ENCODE data around the gene SEC14L6.

Gene SEC14L6

GRCh38 chr22:30514252-30514651, 32.3 kb downstream of the SEC14L6 start:
- H3K27me3 ChIP-seq (ENCODE audit: control insufficient read depth in 1 of 2, insufficient read depth in 2 of 2, low read length in 2 of 2), result no peaks in the 10 kb centered on the region

GRCh38 chr22:30513462-30513861, 33.1 kb downstream of the SEC14L6 start:
- no peaks in the 10 kb centered on the region for H3K36me3 ChIP-seq (ENCODE audit: control insufficient read depth in 2 of 2, insufficient read depth in 2 of 2, low read length in 2 of 2)
- no peaks in the 10 kb centered on the region for H3K4me1 ChIP-seq (ENCODE audit: control insufficient read depth, insufficient read depth, low read length)
- no peak overlapping the region for H3K27ac ChIP-seq (ENCODE audit: low read length)
- peaks cover 0 to 6% of the 10 kb centered on the region in 2 donors for H3K9me3 ChIP-seq (ENCODE audit: control insufficient read depth in 2 of 2, low read length in 2 of 2)
- no peak overlapping the region for H3K4me3 ChIP-seq (ENCODE audit: low read length in 2 of 2)
- no peaks in the 10 kb centered on the region for H3K27me3 ChIP-seq (ENCODE audit: control insufficient read depth in 1 of 2, insufficient read depth in 2 of 2, low read length in 2 of 2)
- H3K9ac ChIP-seq (ENCODE audit: low read length in 2 of 2), result no peak overlapping the region

More at GRCh38 chr22:30514252-30514651, 32.3 kb downstream of the SEC14L6 start:
- Histone ChIP-seq H3K4me1 (ENCODE audit: control insufficient read depth, insufficient read depth, low read length) (no peaks in the 10 kb centered on the region), H3K27ac (ENCODE audit: low read length) (no peak overlapping the region), H3K36me3 (ENCODE audit: control insufficient read depth in 2 of 2, insufficient read depth in 2 of 2, low read length in 2 of 2) (no peaks in the 10 kb centered on the region), H3K9me3 (ENCODE audit: control insufficient read depth in 2 of 2, low read length in 2 of 2) (peaks cover 0 to 6% of the 10 kb centered on the region in 2 donors), H3K4me3 (ENCODE audit: low read length in 2 of 2) (no peak overlapping the region), H3K9ac (ENCODE audit: low read length in 2 of 2) (no peak overlapping the region)

- Histone ChIP-seq H3K36me3 (ENCODE audit: control insufficient read depth in 2 of 2, insufficient read depth in 2 of 2, low read length in 2 of 2) (no peaks in the 10 kb centered on the region), H3K9ac (ENCODE audit: low read length in 2 of 2) (no peak overlapping the region), H3K4me1 (ENCODE audit: control insufficient read depth, insufficient read depth, low read length) (no peaks in the 10 kb centered on the region), H3K9me3 (ENCODE audit: control insufficient read depth in 2 of 2, low read length in 2 of 2) (peaks cover 0 to 6% of the 10 kb centered on the region in 2 donors), H3K27me3 (ENCODE audit: control insufficient read depth in 1 of 2, insufficient read depth in 2 of 2, low read length in 2 of 2) (peaks cover 0 to 2% of the 10 kb centered on the region in 2 donors), H3K4me3 (ENCODE audit: low read length in 2 of 2) (no peak overlapping the region), H3K27ac (ENCODE audit: low read length) (no peak overlapping the region)
These were observed 34.6 kb downstream of the SEC14L6 start for GRCh38 chr22:30511911-30512310.

- peaks cover 6 to 8% of the 10 kb centered on the region in 2 donors for H3K27me3 ChIP-seq (ENCODE audit: control insufficient read depth in 1 of 2, insufficient read depth in 2 of 2, low read length in 2 of 2)
- no peaks in the 10 kb centered on the region for H3K4me1 ChIP-seq (ENCODE audit: control insufficient read depth, insufficient read depth, low read length)
- no peak overlapping the region for H3K9ac ChIP-seq (ENCODE audit: low read length in 2 of 2)
- no peak overlapping the region for H3K4me3 ChIP-seq (ENCODE audit: low read length in 2 of 2)
- peaks cover 0 to 6% of the 10 kb centered on the region in 2 donors for H3K9me3 ChIP-seq (ENCODE audit: control insufficient read depth in 2 of 2, low read length in 2 of 2)
- H3K27ac ChIP-seq (ENCODE audit: low read length), result no peak overlapping the region
- no peaks in the 10 kb centered on the region for H3K36me3 ChIP-seq (ENCODE audit: control insufficient read depth in 2 of 2, insufficient read depth in 2 of 2, low read length in 2 of 2)
These were observed 35.4 kb downstream of the SEC14L6 start for GRCh38 chr22:30511109-30511508.

GRCh38 chr22:30508216-30508615, 38.3 kb downstream of the SEC14L6 start:
- H3K27me3 ChIP-seq (ENCODE audit: control insufficient read depth in 1 of 2, insufficient read depth in 2 of 2, low read length in 2 of 2), result peaks cover 20 to 24% of the 10 kb centered on the region in 2 donors

GRCh38 chr22:30507670-30508069, 38.9 kb downstream of the SEC14L6 start:
- Histone ChIP-seq H3K4me3 (ENCODE audit: low read length in 2 of 2) (no peak overlapping the region), H3K36me3 (ENCODE audit: control insufficient read depth in 2 of 2, insufficient read depth in 2 of 2, low read length in 2 of 2) (no peaks in the 10 kb centered on the region), H3K27me3 (ENCODE audit: control insufficient read depth in 1 of 2, insufficient read depth in 2 of 2, low read length in 2 of 2) (peaks cover 24% of the 10 kb centered on the region in 2 donors), H3K9ac (ENCODE audit: low read length in 2 of 2) (no peak overlapping the region), H3K9me3 (ENCODE audit: control insufficient read depth in 2 of 2, low read length in 2 of 2) (no peaks in the 10 kb centered on the region), H3K27ac (ENCODE audit: low read length) (no peak overlapping the region), H3K4me1 (ENCODE audit: control insufficient read depth, insufficient read depth, low read length) (no peaks in the 10 kb centered on the region)

More at GRCh38 chr22:30508216-30508615, 38.3 kb downstream of the SEC14L6 start:
- Histone ChIP-seq H3K27ac (ENCODE audit: low read length) (no peak overlapping the region), H3K4me3 (ENCODE audit: low read length in 2 of 2) (no peak overlapping the region), H3K4me1 (ENCODE audit: control insufficient read depth, insufficient read depth, low read length) (no peaks in the 10 kb centered on the region), H3K9ac (ENCODE audit: low read length in 2 of 2) (no peak overlapping the region), H3K9me3 (ENCODE audit: control insufficient read depth in 2 of 2, low read length in 2 of 2) (peaks cover 0 to 2% of the 10 kb centered on the region in 2 donors), H3K36me3 (ENCODE audit: control insufficient read depth in 2 of 2, insufficient read depth in 2 of 2, low read length in 2 of 2) (no peaks in the 10 kb centered on the region)

- peaks cover 24% of the 10 kb centered on the region in 2 donors for H3K27me3 ChIP-seq (ENCODE audit: control insufficient read depth in 1 of 2, insufficient read depth in 2 of 2, low read length in 2 of 2)
These were observed 40.0 kb downstream of the SEC14L6 start for GRCh38 chr22:30506507-30506968.

GRCh38 chr22:30503551-30503950, 43.0 kb downstream of the SEC14L6 start:
- no peaks in the 10 kb centered on the region for H3K36me3 ChIP-seq (ENCODE audit: control insufficient read depth in 2 of 2, insufficient read depth in 2 of 2, low read length in 2 of 2)
- H3K4me3 ChIP-seq (ENCODE audit: low read length in 2 of 2), result no peak overlapping the region
- H3K27ac ChIP-seq (ENCODE audit: low read length), result no peak overlapping the region
- peaks cover 24 to 28% of the 10 kb centered on the region in 2 donors for H3K27me3 ChIP-seq (ENCODE audit: control insufficient read depth in 1 of 2, insufficient read depth in 2 of 2, low read length in 2 of 2)
- no peaks in the 10 kb centered on the region for H3K4me1 ChIP-seq (ENCODE audit: control insufficient read depth, insufficient read depth, low read length)
- H3K9ac ChIP-seq (ENCODE audit: low read length in 2 of 2), result no peak overlapping the region
- H3K9me3 ChIP-seq (ENCODE audit: control insufficient read depth in 2 of 2, low read length in 2 of 2), result no peaks in the 10 kb centered on the region

More at GRCh38 chr22:30506507-30506968, 40.0 kb downstream of the SEC14L6 start:
- Histone ChIP-seq H3K4me1 (ENCODE audit: control insufficient read depth, insufficient read depth, low read length) (no peaks in the 10 kb centered on the region), H3K4me3 (ENCODE audit: low read length in 2 of 2) (no peak overlapping the region), H3K9me3 (ENCODE audit: control insufficient read depth in 2 of 2, low read length in 2 of 2) (no peaks in the 10 kb centered on the region), H3K36me3 (ENCODE audit: control insufficient read depth in 2 of 2, insufficient read depth in 2 of 2, low read length in 2 of 2) (no peaks in the 10 kb centered on the region), H3K27ac (ENCODE audit: low read length) (no peak overlapping the region), H3K9ac (ENCODE audit: low read length in 2 of 2) (no peak overlapping the region)

GRCh38 chr22:30502911-30503310, 43.6 kb downstream of the SEC14L6 start:
- Histone ChIP-seq H3K4me1 (ENCODE audit: control insufficient read depth, insufficient read depth, low read length) (no peaks in the 10 kb centered on the region), H3K4me3 (ENCODE audit: low read length in 2 of 2) (no peak overlapping the region), H3K9me3 (ENCODE audit: control insufficient read depth in 2 of 2, low read length in 2 of 2) (no peaks in the 10 kb centered on the region), H3K9ac (ENCODE audit: low read length in 2 of 2) (no peak overlapping the region), H3K27ac (ENCODE audit: low read length) (no peak overlapping the region), H3K36me3 (ENCODE audit: control insufficient read depth in 2 of 2, insufficient read depth in 2 of 2, low read length in 2 of 2) (no peaks in the 10 kb centered on the region), H3K27me3 (ENCODE audit: control insufficient read depth in 1 of 2, insufficient read depth in 2 of 2, low read length in 2 of 2) (peaks cover 24 to 28% of the 10 kb centered on the region in 2 donors)

GRCh38 chr22:30502153-30502552, 44.4 kb downstream of the SEC14L6 start:
- H3K9ac ChIP-seq (ENCODE audit: low read length in 2 of 2), result no peak overlapping the region
- H3K9me3 ChIP-seq (ENCODE audit: control insufficient read depth in 2 of 2, low read length in 2 of 2), result no peaks in the 10 kb centered on the region
- H3K4me3 ChIP-seq (ENCODE audit: low read length in 2 of 2), result no peak overlapping the region
- no peaks in the 10 kb centered on the region for H3K4me1 ChIP-seq (ENCODE audit: control insufficient read depth, insufficient read depth, low read length)
- peaks cover 24 to 26% of the 10 kb centered on the region in 2 donors for H3K27me3 ChIP-seq (ENCODE audit: control insufficient read depth in 1 of 2, insufficient read depth in 2 of 2, low read length in 2 of 2)
- H3K27ac ChIP-seq (ENCODE audit: low read length), result no peak overlapping the region
- no peaks in the 10 kb centered on the region for H3K36me3 ChIP-seq (ENCODE audit: control insufficient read depth in 2 of 2, insufficient read depth in 2 of 2, low read length in 2 of 2)

GRCh38 chr22:30500628-30501027, 45.9 kb downstream of the SEC14L6 start:
- no peak overlapping the region for H3K27ac ChIP-seq (ENCODE audit: low read length)
- H3K27me3 ChIP-seq (ENCODE audit: control insufficient read depth in 1 of 2, insufficient read depth in 2 of 2, low read length in 2 of 2), result peaks cover 17 to 19% of the 10 kb centered on the region in 2 donors
- H3K4me3 ChIP-seq (ENCODE audit: low read length in 2 of 2), result no peak overlapping the region
- no peaks in the 10 kb centered on the region for H3K36me3 ChIP-seq (ENCODE audit: control insufficient read depth in 2 of 2, insufficient read depth in 2 of 2, low read length in 2 of 2)
- H3K9me3 ChIP-seq (ENCODE audit: control insufficient read depth in 2 of 2, low read length in 2 of 2), result no peaks in the 10 kb centered on the region
- no peaks in the 10 kb centered on the region for H3K4me1 ChIP-seq (ENCODE audit: control insufficient read depth, insufficient read depth, low read length)
- H3K9ac ChIP-seq (ENCODE audit: low read length in 2 of 2), result no peak overlapping the region
